SK-N-SH (cell line): ENCODE data around the gene HOXB5.
A peak's percentile ranks its signal among the peaks of the same experiment; 100 is the strongest.

Experiments
- CTCF ChIP-seq: fragments of 200-600 bp; sonication (generic); IDR thresholded peaks from 2 replicates; pipeline ENCODE4 v1.6.1; 2017; ENCODE audit warnings: antibody characterized with exemption, mild to moderate bottlenecking, moderate library complexity
- EP300 ChIP-seq, 2 experiments: IDR thresholded peaks; 2 replicates each; pipeline versions ENCODE4 v1.4.0 to v1.6.1; 2012; ENCODE audit warnings: borderline replicate concordance in 1 of 2, low read depth in 1 of 2, low read length in 1 of 2
- EZH2phosphoT487 ChIP-seq: fragments of 200-600 bp; sonication (generic); IDR thresholded peaks from 2 replicates; pipeline ENCODE4 v1.6.1; 2017; ENCODE audit warnings: low read depth, mixed run types, mild to moderate bottlenecking, antibody characterized with exemption, moderate library complexity, borderline replicate concordance
- GABPA ChIP-seq: IDR thresholded peaks from 2 replicates; pipeline ENCODE4 v1.4.0; 2012; ENCODE audit warnings: low read depth, mild to moderate bottlenecking
- GATA2 ChIP-seq: sonication (generic); formaldehyde crosslinking; IDR thresholded peaks from 2 replicates; pipeline ENCODE4 v1.5.0; 2020; ENCODE audit warnings: mild to moderate bottlenecking, missing genetic modification reagents
- POLR2AphosphoS5 ChIP-seq: IDR thresholded peaks from 2 replicates; pipeline ENCODE4 v1.6.1; 2012; ENCODE audit warnings: low read depth, low read length
- REST ChIP-seq: IDR thresholded peaks from 2 replicates; pipeline ENCODE4 v1.6.1; 2012; ENCODE audit warnings: mild to moderate bottlenecking, low read depth, low read length, moderate library complexity
- TAF1 ChIP-seq: IDR thresholded peaks from 2 replicates; pipeline ENCODE4 v1.6.1; 2012; ENCODE audit warnings: low read depth, mild to moderate bottlenecking, low read length, moderate library complexity, borderline replicate concordance
- TEAD4 ChIP-seq: IDR thresholded peaks from 2 replicates; pipeline ENCODE4 v1.4.0; 2012; ENCODE audit warnings: mild to moderate bottlenecking, borderline replicate concordance; ENCODE audit not compliant: insufficient read depth
- USF1 ChIP-seq: IDR thresholded peaks from 2 replicates; pipeline ENCODE4 v1.4.0; 2012; ENCODE audit warnings: low read depth, borderline replicate concordance
- YY1 ChIP-seq: IDR thresholded peaks from 2 replicates; pipeline ENCODE4 v1.4.0; 2012; ENCODE audit warnings: low read depth, mild to moderate bottlenecking

GRCh38 chr17:48579760-48580554, 13.6 kb downstream of the HOXB5 start:
- TF ChIP-seq CTCF: no peak
- no peak for TF ChIP-seq TAF1
- TF ChIP-seq REST: no peak
- TF ChIP-seq YY1: no peak
- TF ChIP-seq GABPA: no peak
- no peak for TF ChIP-seq EZH2phosphoT487
- no peak for TF ChIP-seq EP300 (IDR thresholded peaks at IDR 0.05; ENCODE audit: borderline replicate concordance in 1 of 2, low read depth in 1 of 2, low read length in 1 of 2)
- no peak for TF ChIP-seq USF1
- 0 out of 2 replicates have a peak, but pooled peaks have one; percentile 16 for TF ChIP-seq POLR2AphosphoS5
- no peak for TF ChIP-seq TEAD4
- TF ChIP-seq GATA2 (CRISPR knock-in tag): no peak
